GM23338 (cell line): Measurements from ENCODE around the gene ILK. TPM values are rescaled to one million over a fixed set of nuclear protein-coding genes. Genes with fewer than 3 reads are reported as not detected.

ENCODE experiments used
- ATAC-seq: fragments of 200-7000 bp; cut with Tn5 transposase; 3 replicates; pipeline ENCODE4 v1.9.1; 2020
- DNase-seq: peaks from one replicate; pipeline ENCODE4 v3.0.0-alpha.2; 2015; ENCODE audit warnings: low spot score
- H2AFZ ChIP-seq: fragments of 200-600 bp; sonication (generic); 2 replicates; pipeline ENCODE4 v1.8.0; 2016; ENCODE audit warnings: antibody characterized with exemption, mild to moderate bottlenecking, moderate library complexity
- H3F3A ChIP-seq: fragments of 200-600 bp; sonication (generic); replicated peaks from 2 replicates; pipeline ENCODE4 v1.8.0; 2017; ENCODE audit warnings: antibody characterized with exemption, mixed run types, low read depth
- H3K27ac ChIP-seq: fragments of 200-600 bp; sonication (generic); 2 replicates; pipeline ENCODE4 v1.6.1; 2016; ENCODE audit warnings: low read depth
- H3K27me3 ChIP-seq: fragments of 200-600 bp; sonication (generic); 2 replicates; pipeline ENCODE4 v1.8.0; 2016; ENCODE audit warnings: mild to moderate bottlenecking, mixed run types, moderate library complexity; ENCODE audit not compliant: insufficient read depth
- H3K36me3 ChIP-seq: fragments of 200-600 bp; sonication (generic); 2 replicates; pipeline ENCODE4 v1.8.0; 2016; ENCODE audit warnings: mild to moderate bottlenecking; ENCODE audit not compliant: insufficient read depth
- H3K4me1 ChIP-seq: fragments of 200-600 bp; sonication (generic); 2 replicates; pipeline ENCODE4 v1.8.0; 2016; ENCODE audit warnings: mild to moderate bottlenecking, moderate library complexity; ENCODE audit not compliant: insufficient read depth
- H3K4me2 ChIP-seq: fragments of 200-600 bp; sonication (generic); 2 replicates; pipeline ENCODE4 v1.7.1; 2017; ENCODE audit warnings: mixed run types
- H3K4me3 ChIP-seq: fragments of 200-600 bp; sonication (generic); 2 replicates; pipeline ENCODE4 v1.6.1; 2016; ENCODE audit warnings: mixed run types
- H3K79me2 ChIP-seq: fragments of 200-600 bp; sonication (generic); replicated peaks from 2 replicates; pipeline ENCODE4 v1.8.0; 2017; ENCODE audit warnings: mild to moderate bottlenecking; ENCODE audit not compliant: insufficient read depth
- H3K9me2 ChIP-seq: fragments of 200-600 bp; sonication (generic); 2 replicates; pipeline ENCODE4 v1.8.0; 2017; ENCODE audit not compliant: insufficient read depth
- H4K20me1 ChIP-seq: fragments of 200-600 bp; sonication (generic); replicated peaks from 2 replicates; pipeline ENCODE4 v1.8.0; 2017; ENCODE audit warnings: mild to moderate bottlenecking; ENCODE audit not compliant: insufficient read depth
- H3K27ac Mint-ChIP-seq: 2 replicates; pipeline ENCODE4 v1.8.0; 2020; ENCODE audit warnings: inconsistent platforms, mild to moderate bottlenecking, moderate library complexity, mixed read lengths
- H3K27me3 Mint-ChIP-seq: 3 replicates; pipeline ENCODE4 v1.8.0; 2022; ENCODE audit warnings: low read depth, mild to moderate bottlenecking, moderate library complexity, mixed read lengths, inconsistent platforms; ENCODE audit not compliant: insufficient read depth, poor library complexity
- H3K36me3 Mint-ChIP-seq: 3 replicates; pipeline ENCODE4 v1.8.0; 2021; ENCODE audit warnings: low read depth, mild to moderate bottlenecking, inconsistent platforms, moderate library complexity, mixed read lengths
- H3K4me1 Mint-ChIP-seq: 3 replicates; pipeline ENCODE4 v1.8.0; 2020; ENCODE audit warnings: mild to moderate bottlenecking, inconsistent platforms, mixed read lengths
- H3K4me3 Mint-ChIP-seq: 3 replicates; pipeline ENCODE4 v1.8.0; 2021; ENCODE audit warnings: moderate library complexity, mild to moderate bottlenecking, inconsistent platforms, mixed read lengths
- H3K9me3 Mint-ChIP-seq: 3 replicates; pipeline ENCODE4 v1.8.0; 2020; ENCODE audit warnings: moderate library complexity, mild to moderate bottlenecking, inconsistent platforms, mixed read lengths
- CREB1 ChIP-seq: fragments of 250-450 bp; sonication (Bioruptor Pico); IDR thresholded peaks from 2 replicates; pipeline ENCODE4 v1.5.0; 2020; ENCODE audit warnings: low read depth, mild to moderate bottlenecking, moderate library complexity
- EZH2 ChIP-seq: fragments of 200-600 bp; sonication (generic); IDR thresholded peaks from one replicate; pipeline ENCODE4 v1.8.0; 2017; ENCODE audit warnings: antibody characterized with exemption, mild to moderate bottlenecking, low read depth; ENCODE audit not compliant: unreplicated experiment
- JUNB ChIP-seq: IDR thresholded peaks from one replicate; pipeline ENCODE4 v1.6.1; 2016; ENCODE audit warnings: antibody characterized with exemption; ENCODE audit not compliant: unreplicated experiment
- NANOG ChIP-seq: IDR thresholded peaks from 2 replicates; pipeline ENCODE4 v1.6.1; 2016; ENCODE audit warnings: antibody characterized with exemption, borderline replicate concordance
- REST ChIP-seq: IDR thresholded peaks from one replicate; pipeline ENCODE4 v1.6.1; 2018; ENCODE audit warnings: antibody characterized with exemption; ENCODE audit not compliant: unreplicated experiment
- STAT1 ChIP-seq: IDR thresholded peaks from one replicate; pipeline ENCODE4 v1.6.1; 2016; ENCODE audit warnings: antibody characterized with exemption; ENCODE audit not compliant: unreplicated experiment
- ZNF331 ChIP-seq: fragments of 250-450 bp; sonication (Bioruptor Pico); IDR thresholded peaks from 2 replicates; pipeline ENCODE4 v1.5.0; 2020; ENCODE audit warnings: low read depth, mild to moderate bottlenecking, moderate library complexity
- ZNF462 ChIP-seq: fragments of 250-450 bp; sonication (Bioruptor Pico); IDR thresholded peaks from 2 replicates; pipeline ENCODE4 v1.5.0; 2020; ENCODE audit warnings: mild to moderate bottlenecking, moderate library complexity
- polyA plus RNA-seq: library from polyadenylated mRNA; unstranded; fragments of >200 nt; fragmentation: Nextera tagmentation; extraction: Ambion mirVana; gene quantifications from 2 replicates; pipeline ENCODE4 v1.2.1, GENCODE V29; 2016
- total RNA-seq: library from RNA; depleted of rRNA; stranded (reverse); fragments of >200 nt; shearing (Covaris generic); gene quantifications from 2 replicates; pipeline ENCODE4 v1.2.3, GENCODE V29; 2014
- TF ChIP-seq, protein P1 (sequence below), 2 experiments: fragments of 200-600 bp in 1 of 2; sonication (generic) in 1 of 2; conservative IDR thresholded peaks; 2 replicates each; pipeline versions ENCODE4 v1.5.1 to v1.6.1; 2016 to 2017; ENCODE audit warnings: antibody characterized with exemption in 2 of 2, low read depth in 2 of 2, mild to moderate bottlenecking in 2 of 2, moderate library complexity in 1 of 2

The ILK gene
- total and polyA plus RNA-seq, 2 experiments from 2014 or later = 62.6 to 91.0 TPM

- TF ChIP-seq STAT1 (no peak), NANOG (no peak), CREB1 (CRISPR knock-in tag) (no peak), EZH2 (no peak), REST (no peak)
- TF ChIP-seq, protein P1, sequence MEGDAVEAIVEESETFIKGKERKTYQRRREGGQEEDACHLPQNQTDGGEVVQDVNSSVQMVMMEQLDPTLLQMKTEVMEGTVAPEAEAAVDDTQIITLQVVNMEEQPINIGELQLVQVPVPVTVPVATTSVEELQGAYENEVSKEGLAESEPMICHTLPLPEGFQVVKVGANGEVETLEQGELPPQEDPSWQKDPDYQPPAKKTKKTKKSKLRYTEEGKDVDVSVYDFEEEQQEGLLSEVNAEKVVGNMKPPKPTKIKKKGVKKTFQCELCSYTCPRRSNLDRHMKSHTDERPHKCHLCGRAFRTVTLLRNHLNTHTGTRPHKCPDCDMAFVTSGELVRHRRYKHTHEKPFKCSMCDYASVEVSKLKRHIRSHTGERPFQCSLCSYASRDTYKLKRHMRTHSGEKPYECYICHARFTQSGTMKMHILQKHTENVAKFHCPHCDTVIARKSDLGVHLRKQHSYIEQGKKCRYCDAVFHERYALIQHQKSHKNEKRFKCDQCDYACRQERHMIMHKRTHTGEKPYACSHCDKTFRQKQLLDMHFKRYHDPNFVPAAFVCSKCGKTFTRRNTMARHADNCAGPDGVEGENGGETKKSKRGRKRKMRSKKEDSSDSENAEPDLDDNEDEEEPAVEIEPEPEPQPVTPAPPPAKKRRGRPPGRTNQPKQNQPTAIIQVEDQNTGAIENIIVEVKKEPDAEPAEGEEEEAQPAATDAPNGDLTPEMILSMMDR (conservative IDR thresholded peaks at IDR 0.05; ENCODE audit: low read depth in 2 of 2) = no peak
Measured at GRCh38 chr11:6632116-6633073, 28.8 kb downstream of the ILK start (continued).

GRCh38 chr11:6633422-6634408 lies 30.1 kb downstream of the ILK start:
- Histone ChIP-seq H3K9me2 (no peaks in the 10 kb centered on the region), H3F3A (no peaks in the 10 kb centered on the region; the same call in 1 of the 2 replicates), H3K4me2 (no peak overlapping the region), H3K36me3 (no peaks in the 10 kb centered on the region), H3K27me3 (peaks cover 33% of the 10 kb centered on the region), H3K4me1 (no peaks in the 10 kb centered on the region; the same call in 1 of the 2 replicates), H3K4me3 (no peak overlapping the region), H4K20me1 (no peaks in the 10 kb centered on the region), H3K79me2 (no peaks in the 10 kb centered on the region), H3K27ac (no peak overlapping the region), H2AFZ (no peak overlapping the region)
- Mint-ChIP-seq H3K36me3 (peaks cover 5% of the 10 kb centered on the region; the same call in 1 of the 3 replicates), H3K9me3 (no peaks in the 10 kb centered on the region; the same call in 2 of the 3 replicates), H3K4me1 (peaks cover 9% of the 10 kb centered on the region), H3K27ac (no peak overlapping the region), H3K27me3 (peaks cover 29% of the 10 kb centered on the region), H3K4me3 (no peak overlapping the region)
- no peak for ATAC-seq
- no peak for DNase-seq
- TF ChIP-seq ZNF331 (CRISPR knock-in tag) (no peak), JUNB (no peak), ZNF462 (no peak), STAT1 (no peak), NANOG (no peak), CREB1 (CRISPR knock-in tag) (no peak)
